ENCODE measurements around the gene NCAPG2.

GRCh38 chr7:158655507-158655906, 49.1 kb downstream of the NCAPG2 start:
- TF ChIP-seq CTCF (IDR thresholded peaks at IDR 0.05) (no peak), POLR2A (IDR thresholded peaks at IDR 0.05) (no peak), EP300 (IDR thresholded peaks at IDR 0.05) (no peak)
